Smooth muscle cell (in vitro differentiated cells): Measurements from ENCODE around the gene TSPAN5. TPM values are rescaled to one million over a fixed set of nuclear protein-coding genes. Genes with fewer than 3 reads are reported as not detected.

ENCODE experiments used
- DNase-seq: peaks from one replicate; lab custom pipeline; 2025; ENCODE audit not compliant: unreplicated experiment; lab: John Stamatoyannopoulos, UW
- H2AFZ ChIP-seq: fragments of 200-600 bp; sonication (generic); 2 replicates; pipeline ENCODE4 v1.6.0; 2016; ENCODE audit warnings: antibody characterized with exemption, low read depth, mild to moderate bottlenecking
- H3F3A ChIP-seq: fragments of 200-600 bp; sonication (generic); 2 replicates; pipeline ENCODE4 v1.6.0; 2017; ENCODE audit warnings: antibody characterized with exemption, low read depth
- H3K27ac ChIP-seq: fragments of 200-600 bp; sonication (generic); 2 replicates; pipeline ENCODE4 v1.5.1; 2016; ENCODE audit warnings: low read depth, mild to moderate bottlenecking
- H3K27me3 ChIP-seq: fragments of 200-600 bp; sonication (generic); 2 replicates; pipeline ENCODE4 v1.6.1; 2016; ENCODE audit warnings: low read depth, mild to moderate bottlenecking
- H3K36me3 ChIP-seq: fragments of 200-600 bp; sonication (generic); 2 replicates; pipeline ENCODE4 v1.5.1; 2016; ENCODE audit warnings: low read depth
- H3K4me1 ChIP-seq: fragments of 200-600 bp; sonication (generic); 2 replicates; pipeline ENCODE4 v1.5.1; 2016; ENCODE audit warnings: low read depth
- H3K4me2 ChIP-seq: fragments of 200-600 bp; sonication (generic); 2 replicates; pipeline ENCODE4 v1.6.0; 2016; ENCODE audit warnings: mild to moderate bottlenecking
- H3K4me3 ChIP-seq: fragments of 200-600 bp; sonication (generic); 2 replicates; pipeline ENCODE4 v1.5.1; 2016; ENCODE audit warnings: mild to moderate bottlenecking
- H3K79me2 ChIP-seq: fragments of 200-600 bp; sonication (generic); 2 replicates; pipeline ENCODE4 v1.6.0; 2016; ENCODE audit warnings: low read depth, mild to moderate bottlenecking
- H3K9ac ChIP-seq: fragments of 200-600 bp; sonication (generic); 2 replicates; pipeline ENCODE4 v1.6.0; 2016; ENCODE audit warnings: low read depth
- H3K9me3 ChIP-seq: fragments of 200-600 bp; sonication (generic); replicated peaks from 2 replicates; pipeline ENCODE4 v1.5.1; 2016; ENCODE audit warnings: low read depth
- H4K20me1 ChIP-seq: fragments of 200-600 bp; sonication (generic); 2 replicates; pipeline ENCODE4 v1.6.0; 2016; ENCODE audit warnings: low read depth
- WGBS: methylation state at CpG from one replicate; pipeline ENCODE4 v1.1.7; 2016; ENCODE audit warnings: low lambda C conversion rate; 5-methylcytosine and 5-hydroxymethylcytosine counted together
- polyA plus RNA-seq: library from polyadenylated mRNA; unstranded; fragments of >200 nt; fragmentation: Nextera tagmentation; extraction: Ambion mirVana; gene quantifications from 2 replicates; pipeline ENCODE4 v1.2.1, GENCODE V29; 2016
- total RNA-seq: library from RNA; depleted of rRNA; stranded (reverse); fragments of >200 nt; gene quantifications from 2 replicates; pipeline ENCODE4 v1.2.3, GENCODE V29; 2014
- TF ChIP-seq, protein P1 (sequence below): fragments of 200-600 bp; sonication (generic); IDR thresholded peaks from 2 replicates; pipeline ENCODE4 v1.5.1; 2017; ENCODE audit warnings: borderline replicate concordance, mild to moderate bottlenecking, antibody characterized with exemption; ENCODE audit not compliant: insufficient read depth, poor library complexity, severe bottlenecking

TSPAN5 gene
- total and polyA plus RNA-seq, 2 experiments from 2014 or later: 28.3 to 35.8 TPM

GRCh38 chr4:98583265-98583664 lies 75.1 kb downstream of the TSPAN5 start:
- H3K27ac ChIP-seq: no peak overlapping the region
- H3F3A ChIP-seq: peaks cover 4% of the 10 kb centered on the region
- H3K4me2 ChIP-seq: no peak overlapping the region
- no peaks in the 10 kb centered on the region for H3K9me3 ChIP-seq
- 63% methylated on average over 4 of the region's 4 CpGs for WGBS
- H3K4me1 ChIP-seq: peaks cover 71% of the 10 kb centered on the region
- TF ChIP-seq, protein P1, sequence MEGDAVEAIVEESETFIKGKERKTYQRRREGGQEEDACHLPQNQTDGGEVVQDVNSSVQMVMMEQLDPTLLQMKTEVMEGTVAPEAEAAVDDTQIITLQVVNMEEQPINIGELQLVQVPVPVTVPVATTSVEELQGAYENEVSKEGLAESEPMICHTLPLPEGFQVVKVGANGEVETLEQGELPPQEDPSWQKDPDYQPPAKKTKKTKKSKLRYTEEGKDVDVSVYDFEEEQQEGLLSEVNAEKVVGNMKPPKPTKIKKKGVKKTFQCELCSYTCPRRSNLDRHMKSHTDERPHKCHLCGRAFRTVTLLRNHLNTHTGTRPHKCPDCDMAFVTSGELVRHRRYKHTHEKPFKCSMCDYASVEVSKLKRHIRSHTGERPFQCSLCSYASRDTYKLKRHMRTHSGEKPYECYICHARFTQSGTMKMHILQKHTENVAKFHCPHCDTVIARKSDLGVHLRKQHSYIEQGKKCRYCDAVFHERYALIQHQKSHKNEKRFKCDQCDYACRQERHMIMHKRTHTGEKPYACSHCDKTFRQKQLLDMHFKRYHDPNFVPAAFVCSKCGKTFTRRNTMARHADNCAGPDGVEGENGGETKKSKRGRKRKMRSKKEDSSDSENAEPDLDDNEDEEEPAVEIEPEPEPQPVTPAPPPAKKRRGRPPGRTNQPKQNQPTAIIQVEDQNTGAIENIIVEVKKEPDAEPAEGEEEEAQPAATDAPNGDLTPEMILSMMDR: no peak
- DNase-seq: no peak
- no peak overlapping the region for H3K4me3 ChIP-seq
- H2AFZ ChIP-seq: no peak overlapping the region
- H3K9ac ChIP-seq: no peak overlapping the region
- no peaks in the 10 kb centered on the region for H3K27me3 ChIP-seq
- H4K20me1 ChIP-seq: peaks cover 32% of the 10 kb centered on the region
- peaks cover 81% of the 10 kb centered on the region for H3K79me2 ChIP-seq
- no peaks in the 10 kb centered on the region for H3K36me3 ChIP-seq

- Histone ChIP-seq H3F3A (peaks cover 4% of the 10 kb centered on the region), H3K27ac (no peak overlapping the region), H3K4me3 (no peak overlapping the region), H2AFZ (no peak overlapping the region), H3K79me2 (peaks cover 95% of the 10 kb centered on the region), H3K27me3 (no peaks in the 10 kb centered on the region), H3K4me2 (no peak overlapping the region), H3K4me1 (peaks cover 50% of the 10 kb centered on the region), H3K36me3 (no peaks in the 10 kb centered on the region), H3K9me3 (no peaks in the 10 kb centered on the region), H3K9ac (no peak overlapping the region), H4K20me1 (peaks cover 35% of the 10 kb centered on the region)
- no peak for DNase-seq
- TF ChIP-seq, protein P1: no peak
- 80% methylated on average over 3 of the region's 3 CpGs for WGBS
Measured at GRCh38 chr4:98581126-98581525, 77.3 kb downstream of the TSPAN5 start.

GRCh38 chr4:98577956-98578355 lies 80.5 kb downstream of the TSPAN5 start:
- H3K4me2 ChIP-seq: no peak overlapping the region
- no peak overlapping the region for H2AFZ ChIP-seq
- no peaks in the 10 kb centered on the region for H3K36me3 ChIP-seq
- H3K27ac ChIP-seq: no peak overlapping the region
- TF ChIP-seq, protein P1: no peak
- H3K4me3 ChIP-seq: no peak overlapping the region
- peaks cover 4% of the 10 kb centered on the region for H3F3A ChIP-seq
- WGBS: 94% methylated on average over 2 of the region's 2 CpGs
- H3K4me1 ChIP-seq: peaks cover 32% of the 10 kb centered on the region
- H3K27me3 ChIP-seq: no peaks in the 10 kb centered on the region
- H3K9ac ChIP-seq: no peak overlapping the region
- H3K9me3 ChIP-seq: no peaks in the 10 kb centered on the region
- peaks cover 84% of the 10 kb centered on the region for H3K79me2 ChIP-seq
- DNase-seq: no peak
- peaks cover 23% of the 10 kb centered on the region for H4K20me1 ChIP-seq

GRCh38 chr4:98574816-98575215 lies 83.6 kb downstream of the TSPAN5 start:
- Histone ChIP-seq H2AFZ (no peak overlapping the region), H3K4me2 (no peak overlapping the region), H4K20me1 (peaks cover 14% of the 10 kb centered on the region), H3K27me3 (no peaks in the 10 kb centered on the region), H3F3A (peaks cover 8% of the 10 kb centered on the region), H3K27ac (no peak overlapping the region), H3K4me3 (no peak overlapping the region), H3K36me3 (no peaks in the 10 kb centered on the region), H3K9me3 (no peaks in the 10 kb centered on the region), H3K9ac (no peak overlapping the region), H3K4me1 (peaks cover 9% of the 10 kb centered on the region), H3K79me2 (peaks cover 82% of the 10 kb centered on the region)
- WGBS: 73% methylated on average over 4 of the region's 4 CpGs
- TF ChIP-seq, protein P1: no peak
- DNase-seq: no peak
